K562 (cell line): ENCODE results near the gene COL7A1. TPM values are rescaled to one million over a fixed set of nuclear protein-coding genes. Genes with fewer than 3 reads are reported as not detected.

Experiments used
- ATAC-seq: fragments of 200-7000 bp; cut with Tn5 transposase; 3 replicates; pipeline ENCODE4 v1.9.1; 2020; ENCODE audit warnings: moderate library complexity
- BruUV-seq: library from RNA; stranded (reverse); fragments of 400-500 nt; replicated peaks from 2 replicates; lab custom pipeline; 2021; lab: Mats Ljungman, UMichigan
- CTCF ChIA-PET: fragments of 300-600 bp; formaldehyde crosslinking; extraction: SDS; loops from one replicate; lab custom pipeline; 2021; ENCODE audit warnings: low intra/inter-chr PET ratio; lab: Yijun Ruan, JAX
- POLR2A ChIA-PET: fragments of 300-600, 350-650 bp; sonication (Branson Sonifier 250); formaldehyde crosslinking; extraction: SDS; loops from one replicate; lab custom pipeline; 2021; ENCODE audit warnings: antibody characterized with exemption, inconsistent platforms; lab: Yijun Ruan, JAX
- DNase-seq, 4 experiments: peaks; one replicate each; pipeline versions ENCODE4 v3.0.0 to v3.0.0-alpha.2; 2011 to 2018; ENCODE audit warnings: low spot score in 3 of 4, mixed read lengths in 3 of 4; ENCODE audit errors: extremely low read depth in 1 of 4
- FAIRE-seq: peaks from 2 replicates; lab custom pipeline; 2011; peaks lifted over from hg19 to GRCh38; lab: Jason Lieb, UNC
- H2AFZ ChIP-seq: 2 replicates; pipeline ENCODE4 v1.6.0; 2011; ENCODE audit warnings: low read depth, low read length, control low read depth, inconsistent platforms
- H3K27ac ChIP-seq: fragments of 200-600 bp; 3 replicates; pipeline ENCODE4 v1.8.0; 2011; ENCODE audit warnings: low read depth, mild to moderate bottlenecking, control low read depth, inconsistent platforms, low read length, moderate library complexity, mixed read lengths; ENCODE audit errors: extremely low read depth
- H3K27me3 ChIP-seq, 2 experiments: fragments of 300-600 bp in 1 of 2; 2 replicates in 1 of 2; 3 replicates in 1 of 2; pipeline versions ENCODE4 v1.6.0 to v1.8.0; 2011; ENCODE audit warnings: inconsistent platforms in 2 of 2, low read length in 2 of 2, mild to moderate bottlenecking in 1 of 2, mixed read lengths in 1 of 2, moderate library complexity in 1 of 2; ENCODE audit not compliant: control insufficient read depth in 2 of 2, insufficient read depth in 2 of 2
- H3K36me3 ChIP-seq: fragments of 300-600 bp; 3 replicates; pipeline ENCODE4 v1.8.0; 2011; ENCODE audit warnings: mild to moderate bottlenecking, low read length, inconsistent platforms; ENCODE audit not compliant: control insufficient read depth, insufficient read depth
- H3K4me1 ChIP-seq, 2 experiments: fragments of 200-600 bp in 1 of 2; replicated peaks in 1 of 2; 2 replicates in 1 of 2; 3 replicates in 1 of 2; pipeline versions ENCODE4 v1.5.1 to v1.8.0; 2011; ENCODE audit warnings: inconsistent platforms in 2 of 2, low read length in 2 of 2, mild to moderate bottlenecking in 1 of 2, mixed read lengths in 1 of 2, moderate library complexity in 1 of 2; ENCODE audit not compliant: control insufficient read depth in 2 of 2, insufficient read depth in 2 of 2
- H3K4me2 ChIP-seq: 2 replicates; pipeline ENCODE4 v1.6.1; 2011; ENCODE audit warnings: low read length, control low read depth, inconsistent platforms, mixed read lengths; ENCODE audit not compliant: insufficient read depth
- H3K4me3 ChIP-seq: fragments of 200-600 bp; sonication (generic), shearing (Covaris generic); 2 replicates; pipeline ENCODE4 v1.5.1; 2016; ENCODE audit warnings: control low read depth, inconsistent platforms
- H3K79me2 ChIP-seq: fragments of 200-600 bp; 3 replicates; pipeline ENCODE4 v1.8.0; 2011; ENCODE audit warnings: low read length, inconsistent platforms; ENCODE audit not compliant: control insufficient read depth, insufficient read depth
- H3K9ac ChIP-seq, 2 experiments: 2 replicates each; pipeline versions ENCODE4 v1.6.0 to v1.6.1; 2011; ENCODE audit warnings: low read depth in 2 of 2, low read length in 2 of 2, control low read depth in 1 of 2, inconsistent platforms in 1 of 2, mild to moderate bottlenecking in 1 of 2, mixed read lengths in 1 of 2; ENCODE audit not compliant: insufficient read depth in 1 of 2
- H3K9me1 ChIP-seq: one replicate; pipeline ENCODE4 v1.6.0; 2011; ENCODE audit warnings: inconsistent platforms, mild to moderate bottlenecking, low read length, moderate library complexity; ENCODE audit not compliant: control insufficient read depth, insufficient read depth
- H3K9me3 ChIP-seq: replicated peaks from 2 replicates; pipeline ENCODE4 v1.5.1; 2011; ENCODE audit warnings: low read depth, low read length, inconsistent platforms; ENCODE audit not compliant: control insufficient read depth, insufficient read depth
- H4K20me1 ChIP-seq: replicated peaks from 2 replicates; pipeline ENCODE4 v1.6.1; 2011; ENCODE audit warnings: low read length, inconsistent platforms, mixed read lengths; ENCODE audit not compliant: control insufficient read depth, insufficient read depth
- ATF7 ChIP-seq: fragments of 450-650 bp; IDR thresholded peaks from 2 replicates; pipeline ENCODE4 v1.7.1; 2014; ENCODE audit warnings: mild to moderate bottlenecking, moderate library complexity
- CCNT2 ChIP-seq: IDR thresholded peaks from 2 replicates; pipeline ENCODE4 v1.6.1; 2011; ENCODE audit warnings: borderline replicate concordance, low read depth, mild to moderate bottlenecking, moderate library complexity, mixed read lengths, low read length; ENCODE audit not compliant: insufficient read length; ENCODE audit errors: extremely low read depth
- CTBP1 ChIP-seq: fragments of 450-650 bp; IDR thresholded peaks from 2 replicates; pipeline ENCODE4 v1.6.1; 2016; ENCODE audit warnings: borderline replicate concordance
- ETV5 ChIP-seq: sonication (generic); formaldehyde crosslinking; IDR thresholded peaks from 2 replicates; pipeline ENCODE4 v1.4.0; 2020; ENCODE audit warnings: low read depth, mild to moderate bottlenecking, missing genetic modification reagents
- FOXK2 ChIP-seq, 2 experiments: fragments of 450-650 bp; IDR thresholded peaks in 1 of 2; conservative IDR thresholded peaks in 1 of 2; 2 replicates each; pipeline ENCODE4 v1.6.1; 2016; ENCODE audit warnings: low read depth in 2 of 2, mild to moderate bottlenecking in 1 of 2
- GTF2E2 ChIP-seq: fragments of 200-800 bp; sonication (Bioruptor generic); IDR thresholded peaks from 2 replicates; pipeline ENCODE4 v1.6.1; 2016; ENCODE audit warnings: missing genetic modification characterization, missing compliant biosample characterization
- ZNF507 ChIP-seq: conservative IDR thresholded peaks from 2 replicates; pipeline ENCODE4 v1.6.1; 2017; ENCODE audit warnings: missing genetic modification characterization, missing compliant biosample characterization
- WGBS: fragments of 100-300 bp; shearing (Covaris generic); methylation state at CpG from one replicate; pipeline ENCODE4 v1.1.6; 2016; ENCODE audit warnings: low coverage, mixed read lengths; ENCODE audit not compliant: insufficient coverage; ENCODE audit errors: missing lambda C conversion rate; 5-methylcytosine and 5-hydroxymethylcytosine counted together
- in situ Hi-C: fragments of 300-500 bp; cut with MboI; formaldehyde crosslinking; loops from 4 replicates; pipeline ENCODE4 v1.15.0; 2018; ENCODE audit warnings: inconsistent platforms, mixed read lengths
- intact Hi-C: fragments of 100-400 bp; cut with micrococcal nuclease; formaldehyde crosslinking; loops from 2 replicates; pipeline ENCODE4 v1.14.2; 2022
- polyA plus RNA-seq, 8 experiments: library from polyadenylated mRNA; depleted of rRNA in 4 of 8; stranded (reverse) in 5 of 8; unstranded in 3 of 8; fragments of >200 nt; fragmentation: Nextera tagmentation in 2 of 8; fragmentation: Illumina TruSeq in 1 of 8; extraction: Ambion mirVana in 2 of 8; extraction: Trizol in 1 of 8; gene quantifications; 2 replicates each; pipeline versions ENCODE4 v1.2.1 to v1.2.3, GENCODE V29; 2011 to 2014; ENCODE audit warnings: inconsistent platforms in 1 of 8, missing spikeins in 1 of 8
- total RNA-seq, 7 experiments: library from RNA; depleted of rRNA in 6 of 7; stranded (reverse); fragments of >200 nt in 6 of 7; fragmentation: Illumina TruSeq in 2 of 7; extraction: Trizol in 2 of 7; gene quantifications; 2 replicates each; pipeline versions ENCODE4 v1.2.1 to v1.2.3, GENCODE V29; 2011 to 2021; ENCODE audit warnings: low replicate concordance in 1 of 7
- TF ChIP-seq, protein P1 (sequence below): fragments of 450-650 bp; IDR thresholded peaks from 2 replicates; pipeline ENCODE4 v1.6.1; 2016; ENCODE audit warnings: antibody characterized with exemption
- TF ChIP-seq, protein P2 (sequence below): fragments of 450-650 bp; IDR thresholded peaks from 2 replicates; pipeline ENCODE4 v1.6.1; 2016
- TF ChIP-seq, protein P3 (sequence below), 2 experiments: IDR thresholded peaks; 2 replicates each; pipeline ENCODE4 v1.6.1; 2011; ENCODE audit warnings: borderline replicate concordance in 1 of 2, control low read depth in 1 of 2, low read depth in 1 of 2, low read length in 1 of 2, mild to moderate bottlenecking in 1 of 2, mixed read lengths in 1 of 2, moderate library complexity in 1 of 2; ENCODE audit not compliant: insufficient read depth in 1 of 2, insufficient read length in 1 of 2, poor library complexity in 1 of 2, severe bottlenecking in 1 of 2; ENCODE audit errors: extremely low read depth in 1 of 2
- TF ChIP-seq, protein P4 (sequence below), 2 experiments: IDR thresholded peaks in 1 of 2; conservative IDR thresholded peaks in 1 of 2; 2 replicates each; pipeline ENCODE4 v1.6.1; 2016; ENCODE audit warnings: low read depth in 2 of 2, mild to moderate bottlenecking in 1 of 2, missing compliant biosample characterization in 1 of 2, missing genetic modification characterization in 1 of 2, moderate library complexity in 1 of 2

The COL7A1 gene
- total and polyA plus RNA-seq, 9 of the 15 experiments (the other 6 are each of a cell fraction or from before 2014, with no cell fraction given): 0.09 to 0.66 (median 0.35) TPM; not detected in 3

DNA sequence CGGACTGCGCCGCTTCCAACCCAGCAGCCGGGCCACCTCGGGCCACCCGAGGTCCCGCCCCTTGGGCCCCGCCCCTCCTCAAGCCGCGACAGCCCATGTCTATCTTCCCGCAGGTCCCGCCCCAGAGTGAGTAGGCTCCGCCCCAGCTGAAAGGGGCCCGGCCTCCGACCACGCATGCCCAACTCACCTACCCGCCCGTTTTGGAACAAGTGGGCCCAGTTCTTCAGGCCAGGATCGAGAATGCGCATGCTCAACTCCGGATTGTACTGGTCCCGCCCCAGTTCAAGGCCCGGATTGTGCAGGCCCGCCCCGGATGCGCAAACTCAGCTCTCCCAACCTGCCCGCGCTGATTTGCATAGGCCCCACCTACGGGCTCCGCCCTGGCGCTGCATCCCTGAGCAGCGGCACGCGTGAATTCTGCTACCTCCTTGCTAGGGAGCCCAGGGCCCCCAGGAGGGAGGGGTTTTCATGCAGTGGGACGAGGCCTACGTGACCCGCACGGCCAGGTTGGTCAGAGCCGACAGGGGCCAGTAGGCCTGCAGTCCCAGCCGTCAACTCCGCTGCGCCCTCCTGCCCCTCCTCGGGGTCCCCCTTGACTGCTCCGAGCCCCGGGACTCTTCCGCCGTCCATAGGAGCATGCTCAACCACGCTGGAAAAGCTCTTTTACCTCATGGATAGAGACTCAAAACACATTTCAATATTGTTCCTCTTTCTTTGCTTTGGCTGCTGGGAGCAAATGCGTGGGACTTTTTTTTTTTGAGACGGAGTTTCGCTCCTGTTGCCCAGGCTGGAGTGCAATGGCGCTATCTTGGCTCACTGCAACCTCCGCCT lies 38.1 kb downstream of the COL7A1 start, which contains the start of gene PFKFB4:
PFKFB4 (minus strand) TSS at position 8 of the 831 bp plus-strand sequence. CDS start 26 bp downstream, outside the sequence.
- DNase-seq (peak; percentile 90 to 97 (median 96)), FAIRE-seq (peak; percentile 99), ATAC-seq (peak; percentile 88)
- H3K4me3 ChIP-seq: peak within 1 kb of the TSS; percentile 61
- peaks cover 49 to 66% of the 10 kb centered on the region in 2 experiments for H3K4me1 ChIP-seq
- peak within 1 kb of the TSS; percentile 74 for H3K27ac ChIP-seq
- WGBS: 2% methylated on average over 37 of the region's 53 CpGs
- H2AFZ ChIP-seq: peak within 1 kb of the TSS; percentile 89
- H3K27me3 ChIP-seq: no peaks in the 10 kb centered on the region
- H3K9me1 ChIP-seq: peaks cover 9% of the 10 kb centered on the region
- peaks cover 22% of the 10 kb centered on the region; the same call in 2 of the 3 replicates for H3K36me3 ChIP-seq
- no peaks in the 10 kb centered on the region for H3K9me3 ChIP-seq
- ChIA-PET POLR2A (interaction anchor here (0.5 to 1.2 kb wide), 5 partner anchors 41 to 283 kb away, joined by 3 to 4 read pairs (median 3); no protein-coding TSS in a partner anchor), CTCF (no interaction called here)
- H3K9ac ChIP-seq: peak within 1 kb of the TSS; percentile 71 to 85
- H4K20me1 ChIP-seq: 0 out of 2 replicates have a peak, but pooled peaks cover 6% of the 10 kb centered on the region
- H3K4me2 ChIP-seq: peak within 1 kb of the TSS; percentile 84
- peaks cover 46% of the 10 kb centered on the region for H3K79me2 ChIP-seq
- intact Hi-C loops (loop anchor here (5.0 to 10.0 kb wide), 2 partner anchors 80 to 282 kb away; partner anchors contain the start of gene SLC26A6), in situ Hi-C loops (loop anchor here (5.0 kb wide), 1 partner anchor 90 kb away; a partner anchor contains a TSS)
- BruUV-seq: no TSS peak
- TF ChIP-seq CCNT2 (peak; percentile 53), GTF2E2 (tag) (no peak), ZNF507 (tag) (no peak), FOXK2 (conservative IDR thresholded peaks at IDR 0.05 in 1 of 2, IDR thresholded peaks at IDR 0.05 in 1 of 2; ENCODE audit: low read depth in 2 of 2) (0 out of 4 replicates have a peak, but pooled peaks of 1 of the 2 experiments have one; percentile 18), ATF7 (peak; percentile 44; the same call in 1 of the 2 replicates), CTBP1 (peak; percentile 60; the same call in 1 of the 2 replicates), ETV5 (peak; percentile 63; the same call in 1 of the 2 replicates)
- TF ChIP-seq, protein P1, sequence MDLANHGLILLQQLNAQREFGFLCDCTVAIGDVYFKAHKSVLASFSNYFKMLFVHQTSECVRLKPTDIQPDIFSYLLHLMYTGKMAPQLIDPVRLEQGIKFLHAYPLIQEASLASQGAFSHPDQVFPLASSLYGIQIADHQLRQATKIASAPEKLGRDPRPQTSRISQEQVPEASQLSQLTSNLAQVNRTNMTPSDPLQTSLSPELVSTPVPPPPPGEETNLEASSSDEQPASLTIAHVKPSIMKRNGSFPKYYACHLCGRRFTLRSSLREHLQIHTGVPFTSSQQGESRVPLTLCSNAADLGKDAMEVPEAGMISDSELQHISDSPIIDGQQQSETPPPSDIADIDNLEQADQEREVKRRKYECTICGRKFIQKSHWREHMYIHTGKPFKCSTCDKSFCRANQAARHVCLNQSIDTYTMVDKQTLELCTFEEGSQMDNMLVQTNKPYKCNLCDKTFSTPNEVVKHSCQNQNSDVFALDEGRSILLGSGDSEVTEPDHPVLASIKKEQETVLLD: peak; percentile 97
- TF ChIP-seq, protein P2, sequence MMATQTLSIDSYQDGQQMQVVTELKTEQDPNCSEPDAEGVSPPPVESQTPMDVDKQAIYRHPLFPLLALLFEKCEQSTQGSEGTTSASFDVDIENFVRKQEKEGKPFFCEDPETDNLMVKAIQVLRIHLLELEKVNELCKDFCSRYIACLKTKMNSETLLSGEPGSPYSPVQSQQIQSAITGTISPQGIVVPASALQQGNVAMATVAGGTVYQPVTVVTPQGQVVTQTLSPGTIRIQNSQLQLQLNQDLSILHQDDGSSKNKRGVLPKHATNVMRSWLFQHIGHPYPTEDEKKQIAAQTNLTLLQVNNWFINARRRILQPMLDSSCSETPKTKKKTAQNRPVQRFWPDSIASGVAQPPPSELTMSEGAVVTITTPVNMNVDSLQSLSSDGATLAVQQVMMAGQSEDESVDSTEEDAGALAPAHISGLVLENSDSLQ: peak; percentile 96
- TF ChIP-seq, protein P3, sequence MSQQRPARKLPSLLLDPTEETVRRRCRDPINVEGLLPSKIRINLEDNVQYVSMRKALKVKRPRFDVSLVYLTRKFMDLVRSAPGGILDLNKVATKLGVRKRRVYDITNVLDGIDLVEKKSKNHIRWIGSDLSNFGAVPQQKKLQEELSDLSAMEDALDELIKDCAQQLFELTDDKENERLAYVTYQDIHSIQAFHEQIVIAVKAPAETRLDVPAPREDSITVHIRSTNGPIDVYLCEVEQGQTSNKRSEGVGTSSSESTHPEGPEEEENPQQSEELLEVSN (IDR thresholded peaks at IDR 0.05; ENCODE audit: borderline replicate concordance in 1 of 2, extremely low read depth in 1 of 2, insufficient read depth in 1 of 2, insufficient read length in 1 of 2, low read depth in 1 of 2, low read length in 1 of 2, poor library complexity in 1 of 2, severe bottlenecking in 1 of 2): peak in 1 of 2 experiments; percentile 39
- TF ChIP-seq, protein P4, sequence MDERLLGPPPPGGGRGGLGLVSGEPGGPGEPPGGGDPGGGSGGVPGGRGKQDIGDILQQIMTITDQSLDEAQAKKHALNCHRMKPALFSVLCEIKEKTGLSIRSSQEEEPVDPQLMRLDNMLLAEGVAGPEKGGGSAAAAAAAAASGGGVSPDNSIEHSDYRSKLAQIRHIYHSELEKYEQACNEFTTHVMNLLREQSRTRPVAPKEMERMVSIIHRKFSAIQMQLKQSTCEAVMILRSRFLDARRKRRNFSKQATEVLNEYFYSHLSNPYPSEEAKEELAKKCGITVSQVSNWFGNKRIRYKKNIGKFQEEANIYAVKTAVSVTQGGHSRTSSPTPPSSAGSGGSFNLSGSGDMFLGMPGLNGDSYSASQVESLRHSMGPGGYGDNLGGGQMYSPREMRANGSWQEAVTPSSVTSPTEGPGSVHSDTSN (CRISPR knock-in tag; IDR thresholded peaks at IDR 0.05; ENCODE audit: low read depth): no peak
- TF ChIP-seq, protein P4 (tag; conservative IDR thresholded peaks at IDR 0.05; ENCODE audit: low read depth): peak; percentile 58; the same call in 1 of the 2 replicates
